Endometrial microvascular endothelial cells (primary cell): ENCODE measurements around the gene TDRD3. TPM values are rescaled to one million over a fixed set of nuclear protein-coding genes. Genes with fewer than 3 reads are reported as not detected.

Experiments
- in situ Hi-C: cut with HindIII; loops from 2 replicates; pipeline ENCODE4 v1.10.0; 2017; ENCODE audit warnings: low sequenced_read_pairs, low pct_unique_long_range_greater_than_20kb; ENCODE audit errors: inconsistent ontology term
- total RNA-seq: library from RNA; depleted of rRNA; stranded (reverse); fragments of >200 nt; gene quantifications from one replicate; pipeline ENCODE4 v1.2.3, GENCODE V29; 2015; ENCODE audit errors: inconsistent ontology term

The TDRD3 gene
- total RNA-seq, 1 donor from 2014 or later, result 6.1 TPM

DNA sequence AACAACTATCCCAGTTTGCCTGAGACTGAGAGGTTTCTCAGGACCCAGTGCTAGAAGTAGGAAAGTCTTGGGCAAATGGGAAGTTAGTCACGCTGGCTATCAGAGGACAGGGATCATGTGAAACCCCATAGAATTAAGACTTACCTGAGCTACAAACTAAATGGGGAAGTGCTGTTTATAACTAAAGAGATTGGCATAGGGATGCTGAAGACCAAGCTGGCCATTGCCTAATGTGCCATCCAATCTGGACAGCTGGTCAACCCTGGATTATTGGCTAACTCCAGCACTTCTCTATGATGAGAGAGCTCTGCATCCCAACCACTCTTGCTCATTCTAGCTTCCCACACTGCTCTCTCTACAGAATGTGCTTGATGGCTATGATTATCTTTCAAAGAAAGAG is 216.1 kb downstream of the TDRD3 start:
- in situ Hi-C loops, result no loop called here

DNA sequence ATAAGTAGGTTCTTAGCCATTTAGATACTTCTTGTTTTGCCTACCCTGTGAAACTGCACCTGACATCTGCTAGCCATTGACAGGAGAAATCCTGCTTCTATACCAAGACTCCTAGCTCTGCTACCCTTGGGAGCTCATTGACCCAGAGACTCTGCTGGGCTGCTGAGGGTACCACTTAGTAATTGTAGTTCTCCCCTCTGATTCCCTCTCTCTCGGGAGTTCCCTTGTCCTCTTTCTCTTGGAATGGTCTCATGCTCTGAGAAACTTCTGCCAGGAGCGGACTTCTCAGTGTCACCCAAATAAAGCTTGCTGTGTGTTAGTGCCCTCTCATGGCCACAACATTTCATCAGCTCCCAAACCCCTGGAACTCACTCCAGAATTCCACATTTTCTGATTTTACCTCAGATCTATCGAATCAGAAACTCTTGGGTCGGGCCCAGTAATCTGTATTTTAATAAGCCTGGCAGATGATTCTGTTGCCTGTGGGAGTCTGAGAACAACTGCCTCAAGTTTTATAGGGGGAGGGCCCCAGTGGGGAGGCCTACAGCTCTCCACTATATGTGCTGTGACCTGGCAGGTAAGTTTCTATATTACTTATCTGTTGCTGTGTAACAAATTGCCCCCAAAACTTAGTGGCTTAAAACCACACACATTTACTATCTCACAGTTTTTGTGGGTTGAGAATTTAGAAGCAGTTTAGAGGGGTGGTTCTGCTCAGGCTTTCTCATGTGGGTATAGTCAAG is 221.1 kb downstream of the TDRD3 start:
- in situ Hi-C loops, result no loop called here

DNA sequence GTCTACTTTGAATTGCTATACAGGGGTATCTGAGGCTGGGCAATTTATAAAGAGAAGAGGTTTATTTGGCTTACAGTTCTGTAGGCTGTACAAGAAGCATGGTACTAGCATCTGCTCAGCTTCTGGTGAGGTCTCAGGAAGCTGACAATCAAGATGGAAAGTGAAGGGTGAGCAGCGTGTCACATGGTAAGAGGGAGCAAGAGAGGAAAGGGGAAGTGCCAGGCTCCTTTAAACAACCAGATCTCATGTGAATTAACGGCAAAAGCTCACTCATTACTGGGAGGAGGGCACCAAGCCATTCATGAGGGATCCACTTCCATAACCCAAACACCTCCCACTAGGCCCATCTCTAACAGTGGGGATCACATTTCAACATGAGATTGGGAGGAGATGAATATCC is 222.4 kb downstream of the TDRD3 start:
- in situ Hi-C loops, result no loop called here

DNA sequence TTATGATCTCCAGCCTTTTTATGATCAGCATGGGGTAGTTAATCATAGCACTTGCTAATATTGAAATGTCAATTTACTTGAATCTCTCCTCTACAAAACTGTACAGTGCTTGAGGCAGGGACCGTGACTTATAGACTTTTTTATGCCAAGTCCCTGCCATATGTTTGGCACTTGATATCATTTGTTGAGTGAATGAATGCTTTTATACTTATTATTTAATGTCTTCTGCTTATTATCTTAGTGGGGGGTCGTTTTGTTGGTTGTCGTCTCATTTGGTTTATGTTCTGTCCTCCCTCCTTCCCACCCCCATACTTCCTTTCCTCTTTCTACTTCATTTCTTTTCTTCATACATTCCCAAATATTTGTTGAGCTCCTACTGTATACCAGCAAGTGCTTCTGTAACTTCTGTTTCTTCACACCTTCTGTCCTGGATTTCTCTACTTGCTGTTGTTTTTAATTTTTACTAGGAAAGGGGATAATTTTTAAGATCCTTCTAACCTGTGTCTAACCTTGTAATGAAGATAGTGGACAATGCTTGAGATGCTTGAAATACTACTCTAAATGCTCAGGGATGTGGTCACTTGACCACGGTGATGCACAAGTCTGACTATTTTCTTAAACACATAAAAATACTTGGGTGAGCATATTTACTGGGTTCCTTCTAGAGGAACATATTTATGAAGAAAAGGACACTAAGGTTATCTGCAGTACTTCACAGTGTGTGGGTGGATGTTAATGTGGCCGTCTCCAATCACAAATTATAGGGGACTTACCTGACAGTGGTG is 223.8 kb downstream of the TDRD3 start:
- in situ Hi-C loops, result no loop called here

DNA sequence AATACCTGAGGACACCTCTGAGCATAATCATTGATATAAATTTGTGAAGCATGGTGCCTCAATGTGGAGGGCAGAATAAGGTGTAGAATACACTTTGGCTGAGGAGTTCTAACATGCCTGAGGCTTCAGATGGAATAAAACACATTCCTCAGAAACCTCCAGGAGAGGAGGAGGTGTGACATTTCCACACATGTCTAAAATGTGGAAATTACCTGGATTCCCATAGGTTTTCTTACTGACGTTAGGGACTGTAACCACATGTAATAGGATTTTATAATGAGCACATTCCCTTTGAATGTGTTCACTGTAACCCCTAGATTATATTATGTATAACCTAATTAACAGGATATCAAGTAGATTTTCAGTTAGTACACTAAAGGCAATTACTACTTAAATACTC is 226.1 kb downstream of the TDRD3 start:
- in situ Hi-C loops, result no loop called here

Other genes with a start within 250 kb of the TDRD3 start
- gene DIAPH3, start 233.3 kb upstream of the TDRD3 start, total RNA-seq, result 19.9 TPM